NCI-H2196 (cell line): ENCODE data around the gene PDZD2.
"Not testable (repeated sequence)": the region's sequence is repeated elsewhere in the genome, so short reads cannot be mapped to it uniquely, and the experiment has no call there.

ENCODE experiments used
- DNase-seq: peaks from one replicate; lab custom pipeline; 2025; ENCODE audit not compliant: unreplicated experiment; lab: John Stamatoyannopoulos, UW

The PDZD2 gene

GRCh38 chr5:31767335-31768031, 128.6 kb downstream of the PDZD2 start:
- no peak for DNase-seq

GRCh38 chr5:31768046-31768445, 129.1 kb downstream of the PDZD2 start:
- no peak for DNase-seq

GRCh38 chr5:31768784-31769183, 129.9 kb downstream of the PDZD2 start:
- DNase-seq, result no peak

DNA sequence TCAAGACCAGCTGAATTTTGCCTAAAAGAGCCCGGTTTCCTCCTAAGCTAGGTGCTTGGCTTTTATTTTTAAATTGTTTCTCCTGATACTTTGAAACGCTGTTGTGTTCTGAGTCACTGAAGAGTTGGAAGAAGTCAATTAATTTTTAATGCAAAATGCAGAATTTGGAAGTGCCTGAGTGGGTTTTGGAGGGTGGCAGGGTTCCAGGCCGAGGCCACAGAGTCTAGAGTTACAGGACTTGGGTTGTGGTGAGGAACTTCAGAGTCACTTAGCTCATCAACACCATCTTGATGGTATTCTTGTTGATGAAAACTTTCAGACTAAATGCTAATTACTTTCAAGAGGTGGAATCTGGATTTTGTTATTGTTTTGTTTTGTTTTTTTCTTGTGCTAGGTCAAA, 130.6 kb downstream of the PDZD2 start:
- DNase-seq, result no peak

DNA sequence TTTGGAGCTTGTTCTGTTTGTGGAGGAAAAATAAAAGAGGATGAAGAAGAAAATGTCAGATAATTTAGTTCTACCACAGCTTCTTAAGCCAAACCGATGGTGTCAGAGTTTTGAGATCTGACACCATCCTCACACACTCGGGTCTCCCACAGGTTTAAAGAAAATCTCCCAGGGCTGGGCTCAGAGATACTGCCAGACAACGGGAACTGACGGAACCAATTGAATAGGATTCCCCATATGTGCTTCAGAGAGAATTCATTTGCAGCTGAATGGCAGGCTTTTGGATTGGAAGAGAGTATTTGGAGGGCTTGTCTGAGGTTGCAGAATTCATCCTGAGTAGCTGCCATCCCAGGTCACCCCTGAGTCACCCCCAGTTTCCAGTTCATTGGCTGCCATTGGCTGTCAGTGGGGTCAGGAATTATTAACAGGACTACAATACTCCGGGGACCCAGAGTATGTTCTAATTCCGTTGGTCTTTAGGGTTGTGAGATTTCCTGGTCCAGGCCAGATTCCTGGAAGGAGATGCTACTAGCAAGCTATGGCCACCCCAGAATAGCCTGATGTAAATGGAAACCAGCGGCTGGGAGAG, 131.3 kb downstream of the PDZD2 start:
- DNase-seq, result no peak

DNA sequence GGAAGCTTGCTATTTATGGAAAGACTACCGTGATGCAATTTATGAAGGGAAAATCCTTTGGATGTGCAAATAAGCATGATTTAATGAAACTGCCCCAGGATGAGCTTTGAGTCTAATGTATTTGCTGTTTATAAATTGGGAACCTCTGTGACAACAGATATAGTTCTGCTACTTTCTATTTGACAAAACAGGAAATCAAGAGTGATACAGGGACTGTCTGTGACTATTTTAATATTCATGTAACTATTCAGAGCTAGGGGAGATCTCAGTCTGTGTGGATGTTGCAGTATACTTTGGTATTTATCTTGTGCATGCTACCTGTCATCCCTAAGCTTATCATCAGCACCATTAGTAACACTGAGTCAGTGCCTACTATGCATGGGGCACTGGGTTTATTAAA, 132.1 kb downstream of the PDZD2 start:
- DNase-seq, result no peak

GRCh38 chr5:31771500-31771899, 132.6 kb downstream of the PDZD2 start:
- DNase-seq, result no peak

DNA sequence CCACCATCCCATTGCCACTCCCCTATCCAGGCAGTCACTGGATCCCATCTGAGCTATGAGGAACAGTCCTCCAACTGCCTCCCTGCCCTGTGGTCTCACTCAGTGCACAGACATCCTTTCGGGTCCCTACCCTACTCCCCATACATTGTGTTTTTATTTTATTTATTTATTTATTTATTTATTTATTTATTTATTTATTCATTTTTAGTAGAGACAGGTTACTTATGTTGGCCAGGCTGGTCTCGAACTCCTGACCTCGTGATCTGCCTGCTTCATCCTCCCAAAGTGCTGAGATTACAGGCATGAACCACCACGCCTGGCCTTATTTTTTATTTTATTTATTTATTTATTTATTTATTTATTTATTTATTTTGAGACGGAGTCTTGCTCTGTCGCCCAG, 137.4 kb downstream of the PDZD2 start:
- DNase-seq, result not testable (repeated sequence)

DNA sequence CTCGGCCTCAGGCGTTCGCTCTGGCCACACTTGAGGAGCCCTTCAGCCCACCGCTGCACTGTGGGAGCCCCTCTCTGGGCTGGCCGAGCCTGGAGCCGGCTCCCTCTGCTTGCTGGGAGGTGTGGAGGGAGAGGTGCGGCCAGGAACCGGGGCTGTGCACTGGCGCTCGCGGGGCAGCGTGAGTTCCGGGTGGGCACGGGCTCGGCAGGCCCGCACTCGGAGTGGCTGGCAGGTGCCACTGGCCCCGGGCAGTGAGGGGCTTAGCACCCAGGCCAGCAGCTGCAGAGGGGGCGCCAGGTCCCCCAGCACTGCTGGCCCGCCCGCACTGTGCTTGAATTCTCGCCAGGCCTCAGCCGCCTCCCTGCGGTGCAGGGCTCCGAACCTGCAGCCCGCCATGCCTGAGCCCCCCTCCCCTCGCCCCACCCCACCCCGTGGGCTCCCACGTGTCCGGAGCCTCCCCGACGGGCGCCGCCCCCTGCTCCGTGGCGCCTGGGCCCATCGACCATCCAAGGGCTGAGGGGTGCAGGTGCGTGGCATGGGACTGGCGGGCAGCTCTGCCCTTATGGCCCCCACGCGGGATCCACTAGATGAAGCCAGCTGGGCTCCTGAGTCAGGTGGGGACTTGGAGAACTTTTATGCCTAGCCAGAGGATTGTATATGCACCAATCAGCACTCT, 138.2 kb downstream of the PDZD2 start:
- no peak for DNase-seq

GRCh38 chr5:31781772-31782171, 142.8 kb downstream of the PDZD2 start:
- no peak for DNase-seq

- DNase-seq, result no peak
Measured at GRCh38 chr5:31783086-31783645, 144.2 kb downstream of the PDZD2 start.

DNA sequence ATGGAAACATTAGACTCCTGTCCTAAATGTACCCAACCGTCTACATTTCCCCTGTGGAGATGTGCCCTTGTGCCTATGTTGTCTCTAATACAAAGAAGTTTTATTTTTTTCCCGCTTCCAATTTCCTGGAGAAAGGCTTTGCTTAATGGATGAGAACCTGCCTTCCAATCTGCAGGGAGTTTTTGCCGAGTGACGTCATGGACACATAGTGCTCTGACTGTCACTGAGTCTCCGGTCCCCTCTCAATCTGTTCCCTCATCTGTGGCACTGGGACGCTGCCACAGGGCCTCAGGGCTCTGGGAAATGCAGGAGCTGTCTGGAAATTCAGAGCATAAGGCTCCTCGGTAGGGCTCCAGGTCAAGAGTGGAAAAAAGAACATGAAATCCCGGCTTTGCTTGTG, 144.8 kb downstream of the PDZD2 start:
- no peak for DNase-seq

- no peak for DNase-seq
Measured at GRCh38 chr5:31786090-31786631, 147.2 kb downstream of the PDZD2 start.

DNA sequence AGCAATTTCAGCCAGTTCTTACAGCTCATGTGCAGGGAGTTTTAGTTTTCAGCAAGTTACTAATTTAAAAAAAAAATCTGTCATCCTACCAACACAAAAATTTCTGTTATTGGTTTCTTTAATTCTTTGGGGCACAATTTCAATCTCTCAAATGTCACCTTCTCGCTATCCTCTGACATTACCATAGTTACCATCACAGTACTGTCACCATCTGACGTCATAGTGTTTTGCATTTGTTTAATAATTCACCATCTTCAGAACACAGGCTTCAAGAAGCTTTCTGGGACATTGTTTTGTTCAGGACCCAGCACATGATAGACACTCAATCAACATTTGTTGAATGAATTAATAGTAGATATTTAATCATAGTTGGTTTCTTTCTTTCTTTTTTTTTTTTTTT, 155.1 kb downstream of the PDZD2 start:
- DNase-seq, result no peak

DNA sequence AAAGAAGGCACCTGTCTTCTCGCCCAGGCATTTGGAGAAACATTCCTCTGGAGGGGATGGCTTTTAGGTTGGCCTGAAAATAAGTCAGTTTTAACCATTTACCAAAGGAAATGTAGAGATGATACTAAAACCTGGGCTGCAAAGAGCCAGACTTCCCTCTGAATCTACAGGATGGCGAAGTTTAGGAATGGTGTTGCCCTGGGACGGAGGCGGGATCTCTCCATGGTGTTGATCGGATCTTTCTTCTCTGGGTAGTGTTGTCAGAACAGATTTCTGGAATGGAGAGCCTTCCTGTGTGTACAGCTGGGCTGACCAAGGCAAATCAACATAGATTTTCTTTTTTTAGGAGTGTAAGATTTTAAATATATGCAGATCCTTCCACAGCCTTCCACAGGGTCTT, 159.2 kb downstream of the PDZD2 start:
- no peak for DNase-seq

DNA sequence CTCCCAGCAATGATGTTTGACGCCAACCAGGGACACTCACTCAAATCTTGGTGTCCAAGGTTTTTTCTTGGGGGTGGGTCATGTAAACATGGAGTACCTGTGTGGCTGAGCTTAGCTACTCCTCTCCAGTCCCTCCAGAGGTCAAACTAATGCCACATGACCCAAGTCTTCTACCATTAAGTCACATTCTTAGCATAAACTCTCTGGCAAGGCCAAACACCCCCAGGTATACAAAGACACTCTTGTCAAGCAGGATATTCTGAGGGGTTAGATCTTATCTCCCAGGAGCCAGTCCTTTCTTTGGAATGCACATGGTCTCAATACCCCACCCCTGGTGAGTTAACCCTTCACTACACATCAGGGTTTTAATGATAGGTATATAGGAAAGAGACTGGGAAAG, 161.4 kb downstream of the PDZD2 start:
- DNase-seq, result no peak

DNA sequence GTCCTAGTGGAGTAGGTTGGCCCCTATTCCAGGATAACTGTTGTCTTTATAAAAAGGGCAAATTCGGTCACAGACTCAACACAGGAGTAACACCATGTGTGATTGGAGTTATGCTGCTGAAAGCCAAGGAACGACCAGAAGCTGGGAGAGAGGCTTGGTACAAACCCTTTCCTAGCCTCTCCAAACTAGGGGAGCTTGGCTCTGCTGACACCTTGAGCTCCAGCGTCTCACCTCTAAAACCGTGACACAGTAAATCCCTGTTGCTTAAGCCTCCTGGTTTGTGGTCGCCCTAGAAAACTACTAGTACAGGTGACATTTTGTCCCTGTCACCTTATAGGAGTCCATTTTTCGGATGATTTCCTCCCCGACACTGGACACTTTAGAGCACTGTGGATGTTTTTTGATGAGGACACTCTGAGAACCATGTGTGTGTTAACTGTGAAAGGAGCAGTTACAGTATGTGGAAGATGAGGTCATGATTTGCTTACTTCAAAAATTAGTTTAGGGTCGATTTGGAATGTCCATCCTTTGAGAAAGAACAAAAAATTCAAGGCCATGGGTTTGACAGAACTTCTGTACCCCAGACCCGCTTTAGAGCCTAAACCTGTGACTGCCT, 167.0 kb downstream of the PDZD2 start:
- no peak for DNase-seq

- DNase-seq, result no peak
Measured at GRCh38 chr5:31806561-31806960, 167.6 kb downstream of the PDZD2 start.

DNA sequence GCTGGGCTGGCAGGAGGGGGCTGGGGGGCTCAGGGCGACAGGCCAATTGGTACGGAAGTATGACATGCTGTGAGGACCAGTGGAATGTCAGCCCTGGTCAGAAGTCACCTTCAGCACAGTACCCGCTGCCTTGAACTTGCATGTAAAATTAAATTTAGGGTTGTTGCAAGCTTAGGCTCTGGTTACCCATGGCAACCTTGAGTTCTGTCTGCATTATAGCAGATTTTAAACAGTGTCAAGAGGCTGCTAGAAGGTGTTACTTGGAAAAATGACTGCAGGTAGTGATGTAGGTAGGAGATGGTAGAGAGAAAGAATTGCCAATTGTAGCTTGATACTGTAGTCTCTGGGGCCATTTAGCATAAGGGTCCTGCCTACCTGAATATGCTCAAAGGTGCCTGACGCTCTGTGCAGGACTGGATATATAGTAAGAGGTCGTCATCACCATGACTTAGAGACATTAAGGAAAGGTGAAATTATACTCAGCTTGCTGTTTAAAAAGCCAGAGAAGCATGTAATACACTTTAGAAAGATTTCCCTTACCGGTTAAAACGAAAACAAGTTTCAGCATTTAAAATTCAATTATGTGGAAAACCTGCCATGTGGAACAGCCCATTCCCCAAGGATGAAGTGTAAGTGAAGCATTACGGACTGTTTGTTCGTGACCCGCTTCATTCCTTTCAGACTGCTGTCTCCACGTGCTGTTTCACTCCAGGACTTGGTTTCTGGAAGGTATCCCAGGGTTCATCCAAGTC, 169.0 kb downstream of the PDZD2 start:
- DNase-seq, result no peak

- peak; percentile 46 for DNase-seq
Measured at GRCh38 chr5:31809050-31809870, 170.3 kb downstream of the PDZD2 start.
